ENCODE measurements around the gene BEST1. TPM values are rescaled to one million over a fixed set of nuclear protein-coding genes. Genes with fewer than 3 reads are reported as not detected.

Gene BEST1
- total and polyA plus RNA-seq, 2 of the 13 experiments (the other 11 are each of a cell fraction or from before 2014, with no cell fraction given) = 0.09 to 0.65 TPM

GRCh38 chr11:61972112-61972671 lies 22.0 kb downstream of the BEST1 start (continued):
- peak; percentile 27; the same call in 1 of the 2 replicates for TF ChIP-seq TFAP4 (IDR thresholded peaks at IDR 0.05; ENCODE audit: borderline replicate concordance, low read depth)
- no peak for TF ChIP-seq LCORL (IDR thresholded peaks at IDR 0.05)
- peak; percentile 6 for TF ChIP-seq LCORL (CRISPR knock-in tag; IDR thresholded peaks at IDR 0.05)
- peak; percentile 98; the same call in 1 of the 2 replicates for TF ChIP-seq ZC3H4 (CRISPR knock-in tag; IDR thresholded peaks at IDR 0.05; ENCODE audit: borderline replicate concordance)
- no peak for TF ChIP-seq STAT5B (CRISPR knock-in tag; IDR thresholded peaks at IDR 0.05)
- no peak for TF ChIP-seq ZNF607 (CRISPR knock-in tag; IDR thresholded peaks at IDR 0.05; ENCODE audit: borderline replicate concordance)
- no peak for TF ChIP-seq ETV6 (CRISPR knock-in tag; conservative IDR thresholded peaks at IDR 0.05)
- peak; percentile 36; the same call in 1 of the 2 replicates for TF ChIP-seq ZBTB20 (CRISPR knock-in tag; IDR thresholded peaks at IDR 0.05; ENCODE audit: borderline replicate concordance, low read depth)
- no peak for TF ChIP-seq ZSCAN25 (CRISPR knock-in tag; IDR thresholded peaks at IDR 0.05)
- TF ChIP-seq ZNF251 (CRISPR knock-in tag; IDR thresholded peaks at IDR 0.05) = no peak
- TF ChIP-seq SALL1 (CRISPR knock-in tag; IDR thresholded peaks at IDR 0.05) = peak; percentile 13; the same call in 1 of the 2 replicates
- 0 out of 2 replicates have a peak, but pooled peaks have one; percentile 9 for TF ChIP-seq ZNF362 (CRISPR knock-in tag; IDR thresholded peaks at IDR 0.05; ENCODE audit: borderline replicate concordance)
- TF ChIP-seq ZNF326 (CRISPR knock-in tag; IDR thresholded peaks at IDR 0.05; ENCODE audit: borderline replicate concordance) = no peak
- peak; percentile 75 for TF ChIP-seq PHF21A (CRISPR knock-in tag; IDR thresholded peaks at IDR 0.05)
- TF ChIP-seq ZGPAT (CRISPR knock-in tag; IDR thresholded peaks at IDR 0.05) = peak; percentile 92
- 0 out of 2 replicates have a peak, but pooled peaks have one; percentile 35 for TF ChIP-seq SMAD9 (CRISPR knock-in tag; IDR thresholded peaks at IDR 0.05)
- TF ChIP-seq ZNF335 (CRISPR knock-in tag; IDR thresholded peaks at IDR 0.05) = peak; percentile 31; the same call in 1 of the 2 replicates
- TF ChIP-seq MIER2 (CRISPR knock-in tag; IDR thresholded peaks at IDR 0.05) = no peak
- TF ChIP-seq TCF7 (IDR thresholded peaks at IDR 0.05; ENCODE audit: low read depth) = peak; percentile 74
- TF ChIP-seq ZNF619 (CRISPR knock-in tag; IDR thresholded peaks at IDR 0.05) = no peak
- TF ChIP-seq TGIF2 (CRISPR knock-in tag; IDR thresholded peaks at IDR 0.05) = peak; percentile 2; the same call in 1 of the 2 replicates
- TF ChIP-seq SP5 (CRISPR knock-in tag; IDR thresholded peaks at IDR 0.05; ENCODE audit: borderline replicate concordance, low read depth) = no peak
- 0 out of 2 replicates have a peak, but pooled peaks have one; percentile 11 for TF ChIP-seq ZNF777 (CRISPR knock-in tag; IDR thresholded peaks at IDR 0.05)
- TF ChIP-seq HOXD1 (CRISPR knock-in tag; IDR thresholded peaks at IDR 0.05) = 0 out of 2 replicates have a peak, but pooled peaks have one; percentile 22
- peak; percentile 67 for TF ChIP-seq PATZ1 (CRISPR knock-in tag; IDR thresholded peaks at IDR 0.05)
- 0 out of 2 replicates have a peak, but pooled peaks have one; percentile 6 for TF ChIP-seq ZNF101 (CRISPR knock-in tag; IDR thresholded peaks at IDR 0.05; ENCODE audit: borderline replicate concordance, low read depth)
- TF ChIP-seq ZNF790 (CRISPR knock-in tag; IDR thresholded peaks at IDR 0.05; ENCODE audit: borderline replicate concordance) = no peak; the same call in 1 of the 2 replicates
- TF ChIP-seq HDAC2 (CRISPR knock-in tag; IDR thresholded peaks at IDR 0.05) = peak; percentile 14; the same call in 1 of the 2 replicates
